Measurements from ENCODE around the gene RPL27. TPM values are rescaled to one million over a fixed set of nuclear protein-coding genes. Genes with fewer than 3 reads are reported as not detected.

RPL27 gene
- 1,000 to 10,000 TPM in 2 of 4 donors, 100 to 1,000 TPM in 2; 800 to 1,300 (median 1,077) TPM for total RNA-seq

DNA sequence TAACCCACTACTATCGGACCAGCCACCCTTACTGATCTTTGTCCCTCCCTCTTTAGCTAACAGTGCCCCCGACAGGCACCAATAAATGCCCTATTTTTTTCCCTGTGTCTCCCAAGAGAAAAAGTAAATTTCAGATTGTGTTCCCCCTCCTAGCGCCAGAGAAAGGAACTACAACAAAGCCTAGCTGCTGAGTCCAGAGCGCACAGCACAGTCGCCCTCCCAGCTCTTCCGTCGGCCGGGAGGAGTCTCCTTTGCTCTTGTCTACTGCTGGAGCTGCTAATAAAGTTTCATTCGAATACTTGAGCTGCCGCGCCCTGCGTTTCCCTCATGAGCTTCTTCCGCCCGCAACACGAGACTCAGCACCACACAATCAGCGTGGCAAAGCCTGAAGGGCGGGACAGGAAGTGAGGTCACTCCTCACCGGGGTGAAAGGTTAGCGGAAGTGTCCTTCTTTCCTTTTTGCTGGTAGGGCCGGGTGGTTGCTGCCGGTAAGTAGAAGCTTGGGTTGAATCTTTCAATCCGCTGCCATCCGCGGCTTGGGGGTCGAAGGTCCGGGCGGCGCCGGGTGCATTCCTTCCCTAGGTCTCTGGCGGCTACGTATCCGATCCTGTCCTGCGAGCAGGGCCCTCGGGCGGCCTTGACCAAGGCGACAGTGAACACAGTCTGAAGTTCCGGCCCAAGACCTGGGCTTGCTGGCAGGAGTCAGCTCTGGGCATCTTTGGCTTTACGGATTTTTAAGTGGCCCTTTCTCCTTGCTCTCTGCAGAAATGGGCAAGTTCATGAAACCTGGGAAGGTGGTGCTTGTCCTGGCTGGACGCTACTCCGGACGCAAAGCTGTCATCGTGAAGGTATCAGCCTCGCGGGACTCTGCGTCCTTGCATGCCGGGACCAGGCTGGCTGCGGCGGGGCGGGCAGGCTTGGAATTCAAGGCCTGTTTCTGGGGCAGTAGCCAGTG is at the start of gene RPL27:
TSS of gene RPL27 (plus strand) at position 436 of the 955 bp plus-strand sequence. CDS start at position 768, 332 bp downstream.
- peak; percentile 98 to 99 for DNase-seq
- intact Hi-C loops (cut with DNase I; ENCODE audit: low total_unique reads) = loop anchor here (1.0 to 10.0 kb wide), 5 partner anchors 18 to 317 kb away; partner anchors contain the start of genes NBR1, PSME3, PTGES3L and RUNDC1
- Histone ChIP-seq H3K4me3 (peak within 1 kb of the TSS; percentile 84 to 92 (median 88)), H3K9me3 (no peaks in the 10 kb centered on the region), H3K27ac (peak within 1 kb of the TSS; percentile 84 to 94 (median 91)), H3K36me3 (peaks cover 2 to 44% of the 10 kb centered on the region in 2 donors), H3K27me3 (no peaks in the 10 kb centered on the region), H3K4me1 (peaks cover 16 to 18% of the 10 kb centered on the region in 2 donors)
- TF ChIP-seq, protein P1, sequence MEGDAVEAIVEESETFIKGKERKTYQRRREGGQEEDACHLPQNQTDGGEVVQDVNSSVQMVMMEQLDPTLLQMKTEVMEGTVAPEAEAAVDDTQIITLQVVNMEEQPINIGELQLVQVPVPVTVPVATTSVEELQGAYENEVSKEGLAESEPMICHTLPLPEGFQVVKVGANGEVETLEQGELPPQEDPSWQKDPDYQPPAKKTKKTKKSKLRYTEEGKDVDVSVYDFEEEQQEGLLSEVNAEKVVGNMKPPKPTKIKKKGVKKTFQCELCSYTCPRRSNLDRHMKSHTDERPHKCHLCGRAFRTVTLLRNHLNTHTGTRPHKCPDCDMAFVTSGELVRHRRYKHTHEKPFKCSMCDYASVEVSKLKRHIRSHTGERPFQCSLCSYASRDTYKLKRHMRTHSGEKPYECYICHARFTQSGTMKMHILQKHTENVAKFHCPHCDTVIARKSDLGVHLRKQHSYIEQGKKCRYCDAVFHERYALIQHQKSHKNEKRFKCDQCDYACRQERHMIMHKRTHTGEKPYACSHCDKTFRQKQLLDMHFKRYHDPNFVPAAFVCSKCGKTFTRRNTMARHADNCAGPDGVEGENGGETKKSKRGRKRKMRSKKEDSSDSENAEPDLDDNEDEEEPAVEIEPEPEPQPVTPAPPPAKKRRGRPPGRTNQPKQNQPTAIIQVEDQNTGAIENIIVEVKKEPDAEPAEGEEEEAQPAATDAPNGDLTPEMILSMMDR (IDR thresholded peaks at IDR 0.05 in 4 of 5, conservative IDR thresholded peaks at IDR 0.05 in 1 of 5) = peak; percentile 91 to 97 (median 93)
- TF ChIP-seq POLR2A (IDR thresholded peaks at IDR 0.05) = peak; percentile 90 to 91
- in situ Hi-C loops (cut with MboI; ENCODE audit: low sequenced_read_pairs in 4 of 4) = no loop called here
- ATAC-seq = peak; percentile 99

DNA sequence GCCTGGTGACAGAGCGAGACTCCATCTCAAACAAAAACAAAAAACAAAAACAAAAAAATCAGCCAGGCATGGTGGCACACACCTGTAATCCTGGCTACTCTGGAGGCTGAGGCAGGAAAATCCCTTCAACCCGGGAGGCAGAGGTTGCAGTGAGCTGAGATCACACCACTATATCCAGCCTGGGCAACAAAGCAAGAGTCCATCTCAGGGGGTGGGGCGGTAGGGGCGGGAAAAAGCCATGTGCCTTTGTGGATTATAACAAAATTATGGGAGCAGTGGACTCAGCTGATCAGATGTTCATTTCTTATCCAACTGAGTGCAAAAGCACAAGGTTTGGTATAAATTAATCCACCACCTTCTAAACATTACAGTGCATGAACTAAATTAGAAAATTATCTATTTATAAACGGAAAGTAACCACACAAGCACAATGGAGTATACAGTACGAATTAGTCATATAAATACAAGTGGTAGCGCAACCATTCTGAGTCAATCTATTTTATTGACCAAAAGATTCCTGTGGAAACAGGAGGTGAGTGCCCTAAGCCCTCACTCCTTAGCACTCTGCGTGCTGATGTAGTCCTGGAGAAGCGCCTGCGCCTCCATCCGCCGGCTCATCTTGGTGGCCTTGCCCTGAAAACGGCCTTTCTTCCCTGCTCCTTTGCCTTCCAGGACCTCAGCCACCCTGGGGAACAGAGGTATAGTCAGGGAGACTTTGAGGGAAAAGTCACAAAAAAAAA is 48.0 kb upstream of the RPL27 start:
- H3K9me3 ChIP-seq = no peaks in the 10 kb centered on the region
- no peak for DNase-seq
- TF ChIP-seq, protein P1 (IDR thresholded peaks at IDR 0.05 in 4 of 5, conservative IDR thresholded peaks at IDR 0.05 in 1 of 5) = no peak
- TF ChIP-seq POLR2A (IDR thresholded peaks at IDR 0.05) = no peak
- no peak for ATAC-seq
- in situ Hi-C loops (cut with MboI; ENCODE audit: low sequenced_read_pairs in 4 of 4) = no loop called here
- H3K4me1 ChIP-seq = no peaks in the 10 kb centered on the region
- no peaks in the 10 kb centered on the region for H3K27me3 ChIP-seq
- intact Hi-C loops (cut with DNase I; ENCODE audit: low total_unique reads) = no loop called here
- no peak overlapping the region for H3K4me3 ChIP-seq
- H3K27ac ChIP-seq = no peak overlapping the region
- H3K36me3 ChIP-seq = peaks cover 4 to 72% of the 10 kb centered on the region in 2 donors

DNA sequence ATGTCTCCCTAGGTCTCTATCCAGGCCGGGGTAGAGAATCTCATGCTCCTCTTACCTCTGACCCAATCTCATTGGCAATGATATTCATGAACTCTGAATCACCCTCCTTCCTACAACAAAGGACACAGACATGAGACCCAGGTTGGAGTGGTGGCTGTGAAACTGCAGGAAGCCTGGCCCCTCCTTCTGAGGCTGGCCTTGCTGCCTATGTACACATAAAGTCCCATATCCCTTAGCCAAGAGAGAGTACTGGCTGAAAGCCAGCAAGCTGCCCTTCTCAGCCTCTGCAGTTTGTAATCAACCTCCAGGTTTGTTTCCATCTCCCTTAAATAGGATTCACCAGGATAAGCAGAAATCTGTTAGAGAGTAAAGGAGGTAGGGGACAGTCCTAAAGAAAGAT is 44.5 kb upstream of the RPL27 start:
- H3K4me3 ChIP-seq = no peak overlapping the region
- intact Hi-C loops (cut with DNase I; ENCODE audit: low total_unique reads) = no loop called here
- no peaks in the 10 kb centered on the region for H3K4me1 ChIP-seq
- peaks cover 4 to 95% of the 10 kb centered on the region in 2 donors for H3K36me3 ChIP-seq
- TF ChIP-seq, protein P1 (IDR thresholded peaks at IDR 0.05 in 4 of 5, conservative IDR thresholded peaks at IDR 0.05 in 1 of 5) = no peak
- no peak for TF ChIP-seq POLR2A (IDR thresholded peaks at IDR 0.05)
- DNase-seq (no peak), ATAC-seq (peak in 1 of 2 donors; percentile 64)
- H3K27me3 ChIP-seq = no peaks in the 10 kb centered on the region
- H3K9me3 ChIP-seq = no peaks in the 10 kb centered on the region
- no peak overlapping the region for H3K27ac ChIP-seq
- in situ Hi-C loops (cut with MboI; ENCODE audit: low sequenced_read_pairs in 4 of 4) = no loop called here

DNA sequence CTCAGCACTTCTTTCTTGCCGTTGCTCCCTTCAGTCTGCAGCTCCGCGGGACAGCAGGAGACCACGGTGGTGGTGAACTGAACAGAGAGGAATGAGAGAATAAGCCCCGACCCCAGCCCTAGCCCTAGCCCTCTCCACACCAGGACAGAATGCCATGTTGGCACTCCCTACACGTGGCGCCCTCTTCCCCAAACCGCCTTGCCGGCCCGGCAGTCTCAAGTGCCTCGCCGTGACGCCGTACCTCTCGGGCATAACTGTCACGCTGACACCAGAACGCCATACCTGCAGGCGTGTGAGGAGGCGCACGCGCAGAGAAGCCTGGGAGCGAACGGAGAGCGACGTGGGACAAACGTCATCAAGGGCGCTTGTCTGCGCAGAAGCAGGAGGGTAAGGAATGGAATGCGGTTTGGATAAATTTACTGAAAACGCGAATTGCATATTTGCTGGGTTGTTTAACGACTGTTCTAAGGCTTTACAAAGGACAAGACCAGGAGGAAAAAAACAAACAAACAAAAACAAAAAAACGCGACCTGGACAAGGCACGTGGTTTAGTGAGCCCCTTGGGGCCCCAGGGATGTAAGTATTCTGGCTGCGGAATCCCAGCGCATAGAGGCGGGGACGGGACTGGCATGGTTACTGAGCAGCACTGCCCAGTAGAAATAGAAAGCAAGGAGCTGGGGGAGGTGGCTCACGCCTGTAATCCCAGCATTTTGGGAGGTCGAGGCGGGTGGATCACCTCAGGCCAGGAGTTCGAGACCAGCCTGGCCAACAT is 33.9 kb upstream of the RPL27 start, which contains the start of gene AARSD1:
TSS of gene AARSD1 (minus strand) at position 294 of the 772 bp plus-strand sequence. CDS start at position 280, 14 bp downstream.
- Histone ChIP-seq H3K27me3 (no peaks in the 10 kb centered on the region), H3K4me1 (peaks cover 7 to 8% of the 10 kb centered on the region in 2 donors), H3K4me3 (peak within 1 kb of the TSS; percentile 66 to 83 (median 75)), H3K27ac (peak within 1 kb of the TSS; percentile 77 to 89 (median 82)), H3K36me3 (peaks cover 0 to 33% of the 10 kb centered on the region in 2 donors), H3K9me3 (no peaks in the 10 kb centered on the region)
- intact Hi-C loops (cut with DNase I; ENCODE audit: low total_unique reads) (loop anchor here (1.0 kb wide), 1 partner anchor 16 kb away; the partner anchor contains the start of genes PTGES3L and RUNDC1), in situ Hi-C loops (cut with MboI; ENCODE audit: low sequenced_read_pairs in 4 of 4) (no loop called here)
- DNase-seq (peak; percentile 85 to 92), ATAC-seq (peak; percentile 95 to 97)
- peak; percentile 71 to 82 for TF ChIP-seq POLR2A (IDR thresholded peaks at IDR 0.05)
- TF ChIP-seq, protein P1 (IDR thresholded peaks at IDR 0.05 in 4 of 5, conservative IDR thresholded peaks at IDR 0.05 in 1 of 5) = peak in 1 of 5 experiments; percentile 14
